Ovary (tissue), 3 donors: Measurements from ENCODE around the gene SEH1L.

ENCODE experiments used
- CTCF ChIP-seq, 3 donors: fragments of 450-650 bp in 2 of 3; fragments of 200-600 bp in 1 of 3; IDR thresholded peaks; one replicate each; pipeline versions ENCODE4 v1.5.1 to v1.8.0; 2016 to 2022; ENCODE audit warnings: antibody characterized with exemption in 3 of 3, mild to moderate bottlenecking in 1 of 3
- EP300 ChIP-seq: sonication (generic); formaldehyde crosslinking; IDR thresholded peaks from one replicate; pipeline ENCODE4 v1.6.1; 2017; ENCODE audit warnings: antibody characterized with exemption
- POLR2A ChIP-seq: fragments of 450-650 bp; IDR thresholded peaks from one replicate; pipeline ENCODE4 v1.6.1; 2017; ENCODE audit warnings: antibody characterized with exemption, mild to moderate bottlenecking, moderate library complexity
- donor health status: DM: no; HTN: no; CAD: no.

GRCh38 chr18:12960853-12961397 lies 13.1 kb downstream of the SEH1L start:
- no peak for TF ChIP-seq CTCF (IDR thresholded peaks at IDR 0.05)
- no peak for TF ChIP-seq POLR2A
- TF ChIP-seq EP300 = no peak
